WTC11 (cell line): ENCODE data around the gene ZKSCAN8. TPM values are rescaled to one million over a fixed set of nuclear protein-coding genes. Genes with fewer than 3 reads are reported as not detected.

Experiments
- ATAC-seq: fragments of 200-7000 bp; cut with Tn5 transposase; 2 replicates; pipeline ENCODE4 v1.10.0; 2021; ENCODE audit warnings: mild to moderate bottlenecking, moderate library complexity
- CTCF ChIA-PET: fragments of 300-600 bp; sonication (Branson Sonifier 250); formaldehyde crosslinking; loops from one replicate; lab custom pipeline; 2021; ENCODE audit warnings: antibody characterized with exemption; lab: Charles Lee
- POLR2A ChIA-PET: fragments of 350-600 bp; sonication (Branson Sonifier 250); formaldehyde crosslinking; loops from one replicate; lab custom pipeline; 2021; ENCODE audit warnings: antibody characterized with exemption; lab: Charles Lee
- DNase-seq: peaks from one replicate; pipeline ENCODE4 v3.0.0; 2021; ENCODE audit warnings: low spot score
- H3K27ac Mint-ChIP-seq: 2 replicates; pipeline ENCODE4 v1.8.0; 2021; ENCODE audit warnings: mixed read lengths
- H3K27me3 Mint-ChIP-seq: 2 replicates; pipeline ENCODE4 v1.8.0; 2021; ENCODE audit warnings: low read depth, mild to moderate bottlenecking, moderate library complexity, mixed read lengths
- H3K36me3 Mint-ChIP-seq: 2 replicates; pipeline ENCODE4 v1.8.0; 2021; ENCODE audit warnings: mixed read lengths
- H3K4me1 Mint-ChIP-seq: 2 replicates; pipeline ENCODE4 v1.8.0; 2022; ENCODE audit warnings: mixed read lengths
- H3K4me3 Mint-ChIP-seq: 2 replicates; pipeline ENCODE4 v1.8.0; 2021; ENCODE audit warnings: mild to moderate bottlenecking, moderate library complexity, mixed read lengths
- H3K9me3 Mint-ChIP-seq: 2 replicates; pipeline ENCODE4 v1.8.0; 2021; ENCODE audit warnings: mixed read lengths
- EMX1 ChIP-seq: fragments of 250-450 bp; sonication (Bioruptor Pico); IDR thresholded peaks from 2 replicates; pipeline ENCODE4 v1.8.0; 2021; ENCODE audit warnings: mild to moderate bottlenecking
- FOXJ3 ChIP-seq: sonication (generic); formaldehyde crosslinking; IDR thresholded peaks from 2 replicates; pipeline ENCODE4 v1.9.0; 2021; ENCODE audit warnings: missing genetic modification reagents, mild to moderate bottlenecking, borderline replicate concordance
- GRHL2 ChIP-seq: fragments of 250-450 bp; sonication (Bioruptor Pico); IDR thresholded peaks from 2 replicates; pipeline ENCODE4 v1.8.0; 2022; ENCODE audit warnings: mild to moderate bottlenecking, moderate library complexity; ENCODE audit not compliant: insufficient replicate concordance, severe bottlenecking
- MXD4 ChIP-seq: fragments of 250-450 bp; sonication (Bioruptor Pico); IDR thresholded peaks from 2 replicates; pipeline ENCODE4 v1.8.0; 2021; ENCODE audit warnings: mild to moderate bottlenecking, moderate library complexity, borderline replicate concordance
- NFYB ChIP-seq: sonication (generic); formaldehyde crosslinking; conservative IDR thresholded peaks from 2 replicates; pipeline ENCODE4 v1.8.0; 2022; ENCODE audit warnings: low read depth, missing genetic modification reagents
- NR2C2 ChIP-seq: sonication (generic); formaldehyde crosslinking; IDR thresholded peaks from 2 replicates; pipeline ENCODE4 v1.8.0; 2022; ENCODE audit warnings: mild to moderate bottlenecking, missing genetic modification reagents
- PRRX2 ChIP-seq: fragments of 250-450 bp; sonication (Bioruptor Pico); IDR thresholded peaks from 2 replicates; pipeline ENCODE4 v1.8.0; 2021; ENCODE audit warnings: mild to moderate bottlenecking
- RELA ChIP-seq: sonication (generic); formaldehyde crosslinking; IDR thresholded peaks from 2 replicates; pipeline ENCODE4 v1.8.1; 2022; ENCODE audit warnings: missing genetic modification reagents, mild to moderate bottlenecking, borderline replicate concordance
- SMAD3 ChIP-seq: sonication (generic); formaldehyde crosslinking; IDR thresholded peaks from 2 replicates; pipeline ENCODE4 v1.8.0; 2022; ENCODE audit warnings: missing genetic modification reagents, mild to moderate bottlenecking, borderline replicate concordance
- TEAD4 ChIP-seq: sonication (generic); formaldehyde crosslinking; IDR thresholded peaks from 2 replicates; pipeline ENCODE4 v1.8.0; 2022; ENCODE audit warnings: mild to moderate bottlenecking, missing genetic modification reagents
- ZBTB43 ChIP-seq: sonication (generic); formaldehyde crosslinking; IDR thresholded peaks from 2 replicates; pipeline ENCODE4 v1.8.1; 2023; ENCODE audit warnings: mild to moderate bottlenecking, missing genetic modification reagents
- ZNF121 ChIP-seq: sonication (generic); formaldehyde crosslinking; IDR thresholded peaks from 2 replicates; pipeline ENCODE4 v1.8.0; 2023; ENCODE audit warnings: missing genetic modification reagents
- ZNF219 ChIP-seq: sonication (generic); formaldehyde crosslinking; IDR thresholded peaks from 2 replicates; pipeline ENCODE4 v1.8.0; 2023; ENCODE audit warnings: missing genetic modification reagents, mild to moderate bottlenecking, borderline replicate concordance
- ZNF263 ChIP-seq: sonication (generic); formaldehyde crosslinking; IDR thresholded peaks from 2 replicates; pipeline ENCODE4 v1.8.1; 2022; ENCODE audit warnings: low read depth, mild to moderate bottlenecking, moderate library complexity, missing genetic modification reagents
- ZNF317 ChIP-seq: sonication (generic); formaldehyde crosslinking; IDR thresholded peaks from 2 replicates; pipeline ENCODE4 v1.8.1; 2023; ENCODE audit warnings: low read depth, mild to moderate bottlenecking, moderate library complexity, missing genetic modification reagents, borderline replicate concordance
- total RNA-seq: library from RNA; stranded (reverse); gene quantifications from 3 replicates; pipeline ENCODE4 v1.2.3, GENCODE V29; 2021
- TF ChIP-seq, protein P1 (sequence below): sonication (generic); formaldehyde crosslinking; IDR thresholded peaks from 2 replicates; pipeline ENCODE4 v1.8.0; 2022; ENCODE audit warnings: mild to moderate bottlenecking, missing genetic modification reagents
- TF ChIP-seq, protein P2 (sequence below): sonication (generic); formaldehyde crosslinking; IDR thresholded peaks from 2 replicates; pipeline ENCODE4 v1.8.0; 2023; ENCODE audit warnings: missing genetic modification reagents
- TF ChIP-seq, protein P3 (sequence below): sonication (generic); formaldehyde crosslinking; IDR thresholded peaks from 2 replicates; pipeline ENCODE4 v1.8.0; 2023; ENCODE audit warnings: mild to moderate bottlenecking, missing genetic modification reagents
- TF ChIP-seq, protein P4 (sequence below): sonication (generic); formaldehyde crosslinking; IDR thresholded peaks from 2 replicates; pipeline ENCODE4 v1.8.0; 2022; ENCODE audit warnings: mild to moderate bottlenecking, missing genetic modification reagents
- TF ChIP-seq, protein P5 (sequence below): sonication (generic); formaldehyde crosslinking; IDR thresholded peaks from 2 replicates; pipeline ENCODE4 v1.8.0; 2023; ENCODE audit warnings: missing genetic modification reagents, mild to moderate bottlenecking, borderline replicate concordance

Gene ZKSCAN8
- total RNA-seq, 1 experiment from 2014 or later, result 21.7 TPM

DNA sequence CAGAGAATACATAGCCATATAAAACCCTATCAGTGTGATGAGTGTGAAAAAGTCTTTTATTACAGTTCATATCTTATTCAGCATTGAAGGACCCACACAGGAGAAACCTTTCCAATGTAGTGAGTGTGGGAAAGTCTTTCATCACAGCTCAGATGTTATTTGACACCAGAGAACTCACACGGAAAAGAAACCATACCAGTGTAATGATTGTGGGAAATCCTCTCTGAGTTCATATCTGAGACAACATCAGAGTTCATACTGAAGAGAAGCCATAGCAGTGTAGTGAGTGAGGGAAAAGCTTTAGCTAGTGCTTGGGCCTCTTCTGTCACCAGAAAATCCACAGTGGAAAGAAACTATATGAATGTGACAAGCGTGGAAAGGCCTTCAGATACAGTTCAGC lies 25.9 kb upstream of the ZKSCAN8 start:
- ChIA-PET CTCF (no interaction called here), POLR2A (no interaction called here)

More for the DNA sequence above, 25.9 kb upstream of the ZKSCAN8 start:
- no peaks in the 10 kb centered on the region for H3K4me1 Mint-ChIP-seq
- DNase-seq (no peak), ATAC-seq (no peak)
- TF ChIP-seq PRRX2 (CRISPR knock-in tag) (no peak), ZBTB43 (no peak), TEAD4 (no peak), NFYB (no peak), SMAD3 (CRISPR knock-in tag) (no peak), EMX1 (no peak), ZNF263 (no peak), FOXJ3 (CRISPR knock-in tag) (no peak), NR2C2 (no peak), ZNF317 (CRISPR knock-in tag) (no peak), ZNF121 (CRISPR knock-in tag) (no peak), ZNF219 (no peak), MXD4 (no peak), GRHL2 (no peak), RELA (CRISPR knock-in tag) (no peak)
- TF ChIP-seq, protein P1, sequence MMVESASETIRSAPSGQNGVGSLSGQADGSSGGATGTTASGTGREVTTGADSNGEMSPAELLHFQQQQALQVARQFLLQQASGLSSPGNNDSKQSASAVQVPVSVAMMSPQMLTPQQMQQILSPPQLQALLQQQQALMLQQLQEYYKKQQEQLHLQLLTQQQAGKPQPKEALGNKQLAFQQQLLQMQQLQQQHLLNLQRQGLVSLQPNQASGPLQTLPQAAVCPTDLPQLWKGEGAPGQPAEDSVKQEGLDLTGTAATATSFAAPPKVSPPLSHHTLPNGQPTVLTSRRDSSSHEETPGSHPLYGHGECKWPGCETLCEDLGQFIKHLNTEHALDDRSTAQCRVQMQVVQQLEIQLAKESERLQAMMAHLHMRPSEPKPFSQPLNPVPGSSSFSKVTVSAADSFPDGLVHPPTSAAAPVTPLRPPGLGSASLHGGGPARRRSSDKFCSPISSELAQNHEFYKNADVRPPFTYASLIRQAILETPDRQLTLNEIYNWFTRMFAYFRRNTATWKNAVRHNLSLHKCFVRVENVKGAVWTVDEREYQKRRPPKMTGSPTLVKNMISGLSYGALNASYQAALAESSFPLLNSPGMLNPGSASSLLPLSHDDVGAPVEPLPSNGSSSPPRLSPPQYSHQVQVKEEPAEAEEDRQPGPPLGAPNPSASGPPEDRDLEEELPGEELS (CRISPR knock-in tag), result no peak
- TF ChIP-seq, protein P2, sequence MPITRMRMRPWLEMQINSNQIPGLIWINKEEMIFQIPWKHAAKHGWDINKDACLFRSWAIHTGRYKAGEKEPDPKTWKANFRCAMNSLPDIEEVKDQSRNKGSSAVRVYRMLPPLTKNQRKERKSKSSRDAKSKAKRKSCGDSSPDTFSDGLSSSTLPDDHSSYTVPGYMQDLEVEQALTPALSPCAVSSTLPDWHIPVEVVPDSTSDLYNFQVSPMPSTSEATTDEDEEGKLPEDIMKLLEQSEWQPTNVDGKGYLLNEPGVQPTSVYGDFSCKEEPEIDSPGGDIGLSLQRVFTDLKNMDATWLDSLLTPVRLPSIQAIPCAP (CRISPR knock-in tag), result no peak
- TF ChIP-seq, protein P3, sequence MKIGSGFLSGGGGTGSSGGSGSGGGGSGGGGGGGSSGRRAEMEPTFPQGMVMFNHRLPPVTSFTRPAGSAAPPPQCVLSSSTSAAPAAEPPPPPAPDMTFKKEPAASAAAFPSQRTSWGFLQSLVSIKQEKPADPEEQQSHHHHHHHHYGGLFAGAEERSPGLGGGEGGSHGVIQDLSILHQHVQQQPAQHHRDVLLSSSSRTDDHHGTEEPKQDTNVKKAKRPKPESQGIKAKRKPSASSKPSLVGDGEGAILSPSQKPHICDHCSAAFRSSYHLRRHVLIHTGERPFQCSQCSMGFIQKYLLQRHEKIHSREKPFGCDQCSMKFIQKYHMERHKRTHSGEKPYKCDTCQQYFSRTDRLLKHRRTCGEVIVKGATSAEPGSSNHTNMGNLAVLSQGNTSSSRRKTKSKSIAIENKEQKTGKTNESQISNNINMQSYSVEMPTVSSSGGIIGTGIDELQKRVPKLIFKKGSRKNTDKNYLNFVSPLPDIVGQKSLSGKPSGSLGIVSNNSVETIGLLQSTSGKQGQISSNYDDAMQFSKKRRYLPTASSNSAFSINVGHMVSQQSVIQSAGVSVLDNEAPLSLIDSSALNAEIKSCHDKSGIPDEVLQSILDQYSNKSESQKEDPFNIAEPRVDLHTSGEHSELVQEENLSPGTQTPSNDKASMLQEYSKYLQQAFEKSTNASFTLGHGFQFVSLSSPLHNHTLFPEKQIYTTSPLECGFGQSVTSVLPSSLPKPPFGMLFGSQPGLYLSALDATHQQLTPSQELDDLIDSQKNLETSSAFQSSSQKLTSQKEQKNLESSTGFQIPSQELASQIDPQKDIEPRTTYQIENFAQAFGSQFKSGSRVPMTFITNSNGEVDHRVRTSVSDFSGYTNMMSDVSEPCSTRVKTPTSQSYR (CRISPR knock-in tag), result no peak
- TF ChIP-seq, protein P4, sequence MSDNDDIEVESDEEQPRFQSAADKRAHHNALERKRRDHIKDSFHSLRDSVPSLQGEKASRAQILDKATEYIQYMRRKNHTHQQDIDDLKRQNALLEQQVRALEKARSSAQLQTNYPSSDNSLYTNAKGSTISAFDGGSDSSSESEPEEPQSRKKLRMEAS (CRISPR knock-in tag), result no peak
- TF ChIP-seq, protein P5, sequence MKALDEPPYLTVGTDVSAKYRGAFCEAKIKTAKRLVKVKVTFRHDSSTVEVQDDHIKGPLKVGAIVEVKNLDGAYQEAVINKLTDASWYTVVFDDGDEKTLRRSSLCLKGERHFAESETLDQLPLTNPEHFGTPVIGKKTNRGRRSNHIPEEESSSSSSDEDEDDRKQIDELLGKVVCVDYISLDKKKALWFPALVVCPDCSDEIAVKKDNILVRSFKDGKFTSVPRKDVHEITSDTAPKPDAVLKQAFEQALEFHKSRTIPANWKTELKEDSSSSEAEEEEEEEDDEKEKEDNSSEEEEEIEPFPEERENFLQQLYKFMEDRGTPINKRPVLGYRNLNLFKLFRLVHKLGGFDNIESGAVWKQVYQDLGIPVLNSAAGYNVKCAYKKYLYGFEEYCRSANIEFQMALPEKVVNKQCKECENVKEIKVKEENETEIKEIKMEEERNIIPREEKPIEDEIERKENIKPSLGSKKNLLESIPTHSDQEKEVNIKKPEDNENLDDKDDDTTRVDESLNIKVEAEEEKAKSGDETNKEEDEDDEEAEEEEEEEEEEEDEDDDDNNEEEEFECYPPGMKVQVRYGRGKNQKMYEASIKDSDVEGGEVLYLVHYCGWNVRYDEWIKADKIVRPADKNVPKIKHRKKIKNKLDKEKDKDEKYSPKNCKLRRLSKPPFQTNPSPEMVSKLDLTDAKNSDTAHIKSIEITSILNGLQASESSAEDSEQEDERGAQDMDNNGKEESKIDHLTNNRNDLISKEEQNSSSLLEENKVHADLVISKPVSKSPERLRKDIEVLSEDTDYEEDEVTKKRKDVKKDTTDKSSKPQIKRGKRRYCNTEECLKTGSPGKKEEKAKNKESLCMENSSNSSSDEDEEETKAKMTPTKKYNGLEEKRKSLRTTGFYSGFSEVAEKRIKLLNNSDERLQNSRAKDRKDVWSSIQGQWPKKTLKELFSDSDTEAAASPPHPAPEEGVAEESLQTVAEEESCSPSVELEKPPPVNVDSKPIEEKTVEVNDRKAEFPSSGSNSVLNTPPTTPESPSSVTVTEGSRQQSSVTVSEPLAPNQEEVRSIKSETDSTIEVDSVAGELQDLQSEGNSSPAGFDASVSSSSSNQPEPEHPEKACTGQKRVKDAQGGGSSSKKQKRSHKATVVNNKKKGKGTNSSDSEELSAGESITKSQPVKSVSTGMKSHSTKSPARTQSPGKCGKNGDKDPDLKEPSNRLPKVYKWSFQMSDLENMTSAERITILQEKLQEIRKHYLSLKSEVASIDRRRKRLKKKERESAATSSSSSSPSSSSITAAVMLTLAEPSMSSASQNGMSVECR (CRISPR knock-in tag), result no peak
- no peak overlapping the region for H3K4me3 Mint-ChIP-seq
- peaks cover 29% of the 10 kb centered on the region for H3K27me3 Mint-ChIP-seq
- H3K9me3 Mint-ChIP-seq, result no peaks in the 10 kb centered on the region
- H3K36me3 Mint-ChIP-seq, result no peaks in the 10 kb centered on the region
- H3K27ac Mint-ChIP-seq, result no peak overlapping the region
